Measurements from ENCODE around the gene FZR1.

GRCh38 chr19:3480383-3481091 is 25.6 kb upstream of the FZR1 start, which contains the start of gene SMIM24:
- TF ChIP-seq CTCF (conservative IDR thresholded peaks at IDR 0.05; ENCODE audit: low read depth, low read length) (no peak), EZH2 (IDR thresholded peaks at IDR 0.05; ENCODE audit: borderline replicate concordance, low read depth, low read length, poor library complexity, severe bottlenecking) (no peak)

All from A673 (cell line).